Hematopoietic multipotent progenitor cell treated with erythropoietin and hydrocortisone succinate and interleukin-3 and kit ligand, for 6 days (in vitro differentiated cells): ENCODE data around the gene SPDYC.
"Not testable (repeated sequence)": the region's sequence is repeated elsewhere in the genome, so short reads cannot be mapped to it uniquely, and the experiment has no call there.

ENCODE experiments used
- DNase-seq: peaks from one replicate; pipeline ENCODE4 v3.0.0-alpha.2; 2015

SPDYC gene

DNA sequence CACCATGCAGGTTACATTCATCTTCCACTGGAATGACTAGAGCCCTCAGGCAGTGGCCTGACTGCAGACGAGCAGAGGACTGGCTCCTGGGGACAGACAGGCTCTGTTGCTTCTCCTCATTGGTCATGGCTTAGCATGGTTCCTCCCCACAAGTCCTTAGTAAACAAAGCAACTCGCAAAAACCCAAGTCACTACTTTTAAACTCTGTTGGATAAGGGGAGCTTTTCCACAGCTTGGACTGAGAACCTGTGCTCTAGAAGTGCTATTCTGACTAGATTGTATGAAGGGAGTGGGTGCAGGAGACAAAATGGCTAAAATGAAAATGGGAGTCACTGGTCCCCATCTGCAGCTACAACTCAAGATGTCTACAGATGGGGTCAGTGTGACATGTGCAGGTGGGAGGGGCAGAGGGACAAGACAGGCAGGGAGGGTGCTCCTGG lies 4.6 kb downstream of the SPDYC start:
- DNase-seq: not testable (repeated sequence)

GRCh38 chr11:65180877-65181568 lies 11.0 kb downstream of the SPDYC start:
- peak; percentile 76 for DNase-seq

GRCh38 chr11:65181569-65182257 lies 11.7 kb downstream of the SPDYC start, which contains the start of gene CAPN1:
CAPN1 (plus strand) TSS chr11:65181928; CDS start chr11:65182702, 774 bp downstream.
- DNase-seq: peak; percentile 98

DNA sequence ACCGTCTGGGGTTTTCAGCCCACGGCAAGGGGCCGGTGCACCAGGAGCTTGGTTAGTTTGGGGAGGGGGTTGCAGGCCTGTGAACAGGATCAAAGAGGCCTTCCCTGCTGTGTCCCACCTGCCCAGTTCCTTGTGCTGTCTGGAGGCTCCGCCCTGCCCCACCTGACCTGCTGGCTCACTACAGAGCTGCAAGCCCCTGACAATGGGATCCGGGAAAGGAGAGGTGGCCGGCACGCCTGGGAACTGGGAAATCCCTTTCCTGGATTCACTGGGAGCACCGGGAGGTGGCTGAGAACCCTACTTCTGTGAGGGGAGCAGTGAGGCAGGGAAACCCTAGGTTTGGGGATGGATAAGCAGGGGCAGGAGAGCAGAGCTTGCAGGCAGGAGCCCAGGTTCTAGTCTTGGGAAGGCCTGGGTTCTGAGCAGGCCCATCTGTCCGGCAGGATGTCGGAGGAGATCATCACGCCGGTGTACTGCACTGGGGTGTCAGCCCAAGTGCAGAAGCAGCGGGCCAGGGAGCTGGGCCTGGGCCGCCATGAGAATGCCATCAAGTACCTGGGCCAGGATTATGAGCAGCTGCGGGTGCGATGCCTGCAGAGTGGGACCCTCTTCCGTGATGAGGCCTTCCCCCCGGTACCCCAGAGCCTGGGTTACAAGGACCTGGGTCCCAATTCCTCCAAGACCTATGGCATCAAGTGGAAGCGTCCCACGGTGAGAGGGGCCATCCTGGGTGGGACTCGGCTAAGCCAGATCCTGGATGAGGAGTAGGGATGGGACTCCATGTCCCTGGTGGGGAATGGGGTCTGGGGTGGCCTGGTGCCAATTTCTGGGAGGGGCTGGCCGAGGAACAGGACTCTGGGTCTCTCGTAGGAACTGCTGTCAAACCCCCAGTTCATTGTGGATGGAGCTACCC lies 12.5 kb downstream of the SPDYC start:
- peak; percentile 53 for DNase-seq

DNA sequence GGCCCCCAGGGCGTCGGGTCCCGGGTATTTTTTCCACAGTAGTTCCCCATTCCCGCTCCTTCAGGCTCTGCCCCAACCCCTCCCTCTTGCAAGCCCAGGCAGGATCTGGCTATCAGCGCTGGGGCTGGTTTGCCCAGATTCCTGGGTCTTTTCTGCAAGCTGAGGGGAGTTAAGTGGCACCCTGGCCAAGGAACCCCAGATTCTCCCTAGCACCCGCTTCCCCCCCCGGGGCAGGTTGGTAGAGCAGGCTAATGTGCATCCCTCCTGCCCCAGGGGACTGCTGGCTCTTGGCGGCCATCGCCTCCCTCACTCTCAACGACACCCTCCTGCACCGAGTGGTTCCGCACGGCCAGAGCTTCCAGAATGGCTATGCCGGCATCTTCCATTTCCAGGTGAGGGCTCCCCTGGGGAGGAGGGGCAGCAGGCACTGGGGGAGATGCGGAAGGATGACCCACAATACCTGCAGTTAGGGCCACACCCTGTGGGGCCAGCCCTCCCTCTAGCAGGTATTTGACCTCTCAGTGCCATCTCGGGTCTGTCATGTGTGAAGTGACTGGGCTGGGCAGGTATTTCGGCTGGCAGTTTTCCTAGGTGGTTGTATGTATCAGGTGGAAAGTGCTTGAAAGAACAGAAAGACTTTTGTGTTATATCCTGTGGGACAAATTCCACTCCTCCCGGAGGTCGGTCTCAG lies 13.3 kb downstream of the SPDYC start:
- DNase-seq: no peak

- no peak for DNase-seq
Observed at GRCh38 chr11:65184146-65184545, 14.1 kb downstream of the SPDYC start.

DNA sequence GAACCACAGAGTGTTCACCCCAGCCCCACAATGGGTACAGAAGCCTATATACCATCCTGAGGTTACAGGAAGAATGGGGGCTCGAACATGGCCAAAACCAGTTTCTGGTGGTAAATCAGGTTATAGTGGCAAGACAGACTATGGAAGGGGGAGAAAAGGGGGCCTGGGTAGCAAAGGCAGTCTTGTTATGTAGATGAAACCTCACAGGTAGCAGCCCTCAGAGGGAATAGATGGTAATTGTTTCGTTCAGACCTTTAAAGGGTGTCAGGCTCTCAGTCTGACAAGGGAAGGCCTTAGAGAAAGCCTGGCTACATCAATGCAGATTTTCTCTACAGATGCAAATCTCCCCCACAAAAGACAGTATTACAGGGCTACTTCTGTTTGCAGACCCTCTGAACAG lies 15.1 kb downstream of the SPDYC start:
- no peak for DNase-seq

DNA sequence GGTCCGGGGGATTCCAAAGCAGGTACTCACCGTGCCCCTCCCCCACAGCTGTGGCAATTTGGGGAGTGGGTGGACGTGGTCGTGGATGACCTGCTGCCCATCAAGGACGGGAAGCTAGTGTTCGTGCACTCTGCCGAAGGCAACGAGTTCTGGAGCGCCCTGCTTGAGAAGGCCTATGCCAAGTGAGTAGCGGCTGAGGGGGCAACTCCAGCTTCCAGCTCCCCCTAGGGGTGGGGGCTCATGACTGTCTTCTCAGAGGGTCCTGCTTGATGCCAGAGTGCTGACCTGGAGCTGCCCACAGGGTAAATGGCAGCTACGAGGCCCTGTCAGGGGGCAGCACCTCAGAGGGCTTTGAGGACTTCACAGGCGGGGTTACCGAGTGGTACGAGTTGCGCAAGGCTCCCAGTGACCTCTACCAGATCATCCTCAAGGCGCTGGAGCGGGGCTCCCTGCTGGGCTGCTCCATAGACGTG lies 15.9 kb downstream of the SPDYC start:
- no peak for DNase-seq

- DNase-seq: no peak
Observed at GRCh38 chr11:65186701-65187100, 16.7 kb downstream of the SPDYC start.

- DNase-seq: peak; percentile 23
Observed at GRCh38 chr11:65187146-65187675, 17.2 kb downstream of the SPDYC start.

DNA sequence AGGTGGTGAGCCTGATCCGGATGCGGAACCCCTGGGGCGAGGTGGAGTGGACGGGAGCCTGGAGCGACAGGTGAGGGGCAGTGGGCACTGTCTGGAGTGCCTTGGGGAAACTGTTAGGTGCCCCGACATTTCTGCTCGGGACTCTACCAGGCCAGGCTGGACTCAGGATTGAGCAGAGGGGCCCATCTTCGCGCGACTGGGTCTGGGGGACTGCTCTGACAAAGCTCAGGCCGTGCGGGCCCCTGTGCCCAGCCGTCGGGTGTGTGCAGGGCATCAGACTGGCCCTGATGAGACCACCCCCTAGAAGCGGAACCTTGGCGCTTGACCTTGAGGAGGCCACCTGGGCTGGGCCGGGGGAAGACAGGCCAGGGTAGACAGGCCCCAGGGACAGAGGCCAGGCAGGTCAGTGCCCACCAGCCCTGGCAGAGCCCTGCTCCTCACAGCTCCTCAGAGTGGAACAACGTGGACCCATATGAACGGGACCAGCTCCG lies 18.0 kb downstream of the SPDYC start:
- no peak for DNase-seq

- DNase-seq: no peak
Observed at GRCh38 chr11:65188486-65188885, 18.5 kb downstream of the SPDYC start.

DNA sequence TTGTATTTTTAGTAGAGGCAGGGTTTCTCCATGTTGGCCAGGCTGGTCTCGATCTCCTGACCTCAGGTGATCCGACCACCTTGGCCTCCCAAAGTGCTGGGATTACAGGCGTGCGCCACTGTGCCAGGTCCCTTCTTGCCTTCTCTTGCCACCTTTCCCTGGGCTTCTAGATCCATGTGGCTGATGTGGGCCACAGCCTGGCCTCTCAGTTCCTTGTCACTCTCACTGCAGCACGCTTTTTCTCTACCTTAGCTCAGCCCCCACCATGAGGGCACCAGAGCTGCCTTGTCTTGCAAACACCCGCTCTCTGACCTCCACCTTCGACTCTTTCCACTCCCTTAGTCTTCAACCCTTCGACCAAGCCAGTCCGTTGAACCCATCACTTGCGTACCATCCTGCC lies 19.2 kb downstream of the SPDYC start:
- DNase-seq: no peak

DNA sequence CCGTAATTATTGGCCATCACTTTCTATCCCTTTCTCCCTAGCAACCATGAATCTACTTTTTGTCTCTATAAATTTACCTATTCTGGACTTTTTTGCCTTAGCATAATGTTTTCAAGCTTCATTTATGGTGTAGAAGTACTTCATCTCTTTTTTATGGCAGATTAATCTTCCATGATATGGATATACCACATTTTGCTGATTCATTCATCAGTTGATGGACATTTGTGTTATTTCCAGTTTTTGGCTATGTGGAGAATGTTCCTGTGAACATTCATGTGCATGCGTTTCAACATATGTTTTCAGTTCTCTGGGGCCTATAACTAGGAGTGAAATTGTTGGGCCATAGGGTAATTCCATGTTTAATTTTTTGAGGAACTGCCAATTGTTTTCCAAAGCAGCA lies 24.5 kb downstream of the SPDYC start:
- no peak for DNase-seq

- DNase-seq: no peak
Observed at GRCh38 chr11:65204143-65204542, 34.1 kb downstream of the SPDYC start.

DNA sequence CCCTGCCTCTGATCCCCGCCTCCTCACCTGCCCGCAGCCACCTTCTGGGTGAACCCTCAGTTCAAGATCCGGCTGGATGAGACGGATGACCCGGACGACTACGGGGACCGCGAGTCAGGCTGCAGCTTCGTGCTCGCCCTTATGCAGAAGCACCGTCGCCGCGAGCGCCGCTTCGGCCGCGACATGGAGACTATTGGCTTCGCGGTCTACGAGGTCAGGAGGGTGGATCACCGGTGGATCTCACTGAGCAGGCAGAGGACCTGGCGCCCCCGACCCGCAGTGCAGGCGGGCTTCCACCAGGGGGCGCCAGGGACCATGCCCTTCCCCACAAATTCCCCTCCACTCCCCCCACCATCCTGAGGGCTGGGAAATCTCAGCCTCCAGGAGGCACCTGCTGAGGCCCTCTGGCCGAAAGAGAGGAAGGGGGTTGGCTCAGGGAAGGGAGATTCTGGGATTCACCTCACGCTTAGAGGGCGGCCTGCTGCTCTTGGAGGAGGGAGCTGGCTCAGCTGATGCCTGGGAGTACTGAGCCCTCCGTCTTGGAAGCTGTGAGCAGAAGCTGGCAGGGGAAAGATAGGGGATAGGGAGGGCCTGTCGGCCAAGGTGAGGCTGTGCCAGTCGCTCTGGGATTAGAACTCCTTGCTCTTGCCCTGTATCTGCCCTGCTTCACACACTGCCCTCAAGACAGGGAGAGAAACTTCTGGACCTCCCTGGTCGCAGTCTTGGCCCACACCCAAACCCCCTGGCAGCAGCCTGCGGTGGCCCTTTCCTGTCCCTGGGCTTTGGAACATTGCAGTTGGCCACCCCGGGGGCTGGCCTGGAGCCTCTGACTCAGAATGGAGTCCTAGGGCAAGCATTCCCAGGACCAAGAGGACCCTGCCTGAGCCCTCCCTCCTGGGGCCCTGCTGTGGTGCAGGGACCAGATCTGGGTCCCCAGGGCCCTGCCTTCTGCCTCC lies 34.9 kb downstream of the SPDYC start:
- DNase-seq: peak; percentile 62

GRCh38 chr11:65205602-65205967 lies 35.6 kb downstream of the SPDYC start:
- DNase-seq: no peak

GRCh38 chr11:65206441-65206841 lies 36.4 kb downstream of the SPDYC start:
- DNase-seq: no peak

- DNase-seq: no peak
Observed at GRCh38 chr11:65206901-65207300, 36.9 kb downstream of the SPDYC start.

DNA sequence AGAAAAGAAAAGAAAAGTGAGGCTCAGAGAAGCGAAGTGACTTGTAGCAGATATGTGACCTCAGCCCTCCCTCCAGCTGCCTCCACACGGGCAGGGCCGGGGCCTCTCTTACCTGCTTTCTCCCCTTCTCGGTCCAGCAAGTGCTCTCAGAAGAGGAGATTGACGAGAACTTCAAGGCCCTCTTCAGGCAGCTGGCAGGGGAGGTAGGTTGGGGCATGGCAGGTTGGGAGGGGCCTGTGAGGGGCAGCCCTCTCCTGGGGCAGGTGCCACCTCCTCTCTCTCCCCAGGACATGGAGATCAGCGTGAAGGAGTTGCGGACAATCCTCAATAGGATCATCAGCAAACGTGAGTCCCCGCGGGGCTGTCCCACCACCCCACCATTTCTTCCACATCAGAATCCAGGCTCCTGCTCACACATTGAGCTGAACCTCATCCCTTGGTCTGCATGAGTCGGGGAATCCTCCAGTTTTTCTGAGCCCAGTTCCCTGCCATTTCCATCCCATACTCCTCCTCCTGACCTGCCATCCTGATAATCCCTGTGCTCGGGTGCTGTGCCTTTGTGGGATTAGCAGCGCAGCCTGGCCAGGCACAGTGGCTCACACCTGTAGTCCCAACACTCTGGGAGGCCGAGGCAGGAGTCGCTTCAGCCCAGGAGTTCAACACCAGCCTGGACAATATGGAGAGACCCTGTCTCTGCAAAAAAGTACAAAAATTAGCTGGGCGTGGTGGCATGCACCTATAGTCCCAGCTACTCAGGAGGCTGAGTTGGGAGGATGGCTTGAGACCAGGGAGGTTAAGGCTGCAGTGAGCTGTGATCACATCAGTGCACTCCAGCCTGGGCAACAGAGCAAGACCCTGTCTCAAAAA lies 38.1 kb downstream of the SPDYC start:
- DNase-seq: no peak
